OCI-M2 (cell line): Measurements from ENCODE around the gene EEF1A1.
A peak's percentile ranks its signal among the peaks of the same experiment; 100 is the strongest.
"Not testable (repeated sequence)": the region's sequence is repeated elsewhere in the genome, so short reads cannot be mapped to it uniquely, and the experiment has no call there.

Source experiments
- DNase-seq: peaks from one replicate; lab custom pipeline; 2025; ENCODE audit not compliant: unreplicated experiment; lab: John Stamatoyannopoulos, UW

EEF1A1 gene

DNA sequence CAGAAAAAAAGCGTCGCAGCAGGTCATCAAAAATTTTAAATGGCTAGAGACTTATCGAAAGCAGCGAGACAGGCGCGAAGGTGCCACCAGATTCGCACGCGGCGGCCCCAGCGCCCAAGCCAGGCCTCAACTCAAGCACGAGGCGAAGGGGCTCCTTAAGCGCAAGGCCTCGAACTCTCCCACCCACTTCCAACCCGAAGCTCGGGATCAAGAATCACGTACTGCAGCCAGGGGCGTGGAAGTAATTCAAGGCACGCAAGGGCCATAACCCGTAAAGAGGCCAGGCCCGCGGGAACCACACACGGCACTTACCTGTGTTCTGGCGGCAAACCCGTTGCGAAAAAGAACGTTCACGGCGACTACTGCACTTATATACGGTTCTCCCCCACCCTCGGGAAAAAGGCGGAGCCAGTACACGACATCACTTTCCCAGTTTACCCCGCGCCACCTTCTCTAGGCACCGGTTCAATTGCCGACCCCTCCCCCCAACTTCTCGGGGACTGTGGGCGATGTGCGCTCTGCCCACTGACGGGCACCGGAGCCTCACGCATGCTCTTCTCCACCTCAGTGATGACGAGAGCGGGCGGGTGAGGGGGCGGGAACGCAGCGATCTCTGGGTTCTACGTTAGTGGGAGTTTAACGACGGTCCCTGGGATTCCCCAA, at the start of gene EEF1A1:
EEF1A1 (minus strand) TSS at position 345 of the 663 bp plus-strand sequence. CDS start 1,006 bp downstream, outside the sequence.
- DNase-seq = peak; percentile 97

DNA sequence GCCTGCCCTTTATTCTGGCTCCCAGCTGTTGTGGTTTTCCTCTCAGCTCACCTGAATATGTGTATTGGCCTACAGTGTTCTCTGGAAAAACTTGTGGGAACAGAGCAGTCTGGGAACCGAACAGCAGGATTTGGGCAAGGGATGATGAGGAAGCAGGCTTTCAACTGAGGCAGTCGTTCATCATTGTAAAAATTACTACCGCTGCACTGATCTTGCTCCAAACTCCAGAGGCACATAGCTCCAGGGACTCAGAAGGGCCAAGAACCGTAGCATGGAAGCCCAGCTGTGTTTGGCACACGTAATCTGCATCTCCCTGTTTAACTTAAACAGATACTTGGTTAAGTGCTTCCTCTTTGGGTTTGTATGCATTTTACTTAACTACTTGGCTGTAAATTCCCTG, 48.3 kb upstream of the EEF1A1 start:
- no peak for DNase-seq

DNA sequence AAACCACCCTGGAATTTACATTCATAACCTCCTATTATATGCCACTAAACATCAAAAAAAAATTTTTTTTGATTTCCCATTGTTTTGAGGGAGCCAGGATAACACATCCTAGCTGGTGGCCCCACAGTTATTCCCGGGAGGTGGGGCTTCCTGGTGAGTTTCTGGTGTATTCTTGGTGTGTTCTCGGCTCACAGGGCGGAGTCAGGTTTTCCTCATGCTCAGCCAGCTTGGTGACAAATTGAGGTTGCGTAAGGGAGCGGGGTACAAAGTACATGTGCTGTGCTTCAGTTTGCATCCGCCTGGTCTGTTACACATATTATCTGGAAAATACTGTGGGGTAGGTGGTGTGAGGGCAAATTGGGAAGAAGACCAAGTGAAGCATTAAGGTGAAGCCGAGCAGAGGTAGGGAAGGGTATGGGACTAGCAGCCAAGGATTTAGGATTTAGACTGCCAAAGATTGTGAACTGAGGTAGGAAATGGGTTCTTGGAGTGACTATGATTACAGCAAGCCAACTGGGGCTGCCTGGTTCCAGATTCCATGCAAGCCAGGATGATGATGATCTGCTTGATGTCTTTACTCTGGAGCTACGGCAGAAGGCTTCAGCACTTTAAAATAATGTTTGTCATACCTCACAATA, 46.2 kb upstream of the EEF1A1 start:
- DNase-seq = no peak

DNA sequence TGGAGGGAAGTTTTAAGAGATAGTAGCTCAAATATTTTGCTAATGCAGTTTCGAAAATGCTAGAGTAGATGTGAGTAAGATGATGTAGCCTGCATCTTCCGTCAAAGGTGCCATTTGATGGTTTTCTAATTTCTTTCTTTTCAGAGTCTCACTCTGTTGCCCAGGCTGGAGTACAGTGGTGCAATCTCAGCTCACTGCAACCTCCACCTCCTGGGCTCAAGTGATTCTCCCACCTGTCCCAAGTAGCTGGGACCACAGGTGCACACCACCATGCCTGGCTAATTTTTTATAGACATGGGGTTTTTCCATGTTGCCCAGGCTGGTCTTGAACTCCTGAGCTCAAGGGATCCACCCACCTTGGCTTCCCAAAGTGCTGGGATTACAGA, 45.6 kb upstream of the EEF1A1 start:
- not testable (repeated sequence) for DNase-seq

DNA sequence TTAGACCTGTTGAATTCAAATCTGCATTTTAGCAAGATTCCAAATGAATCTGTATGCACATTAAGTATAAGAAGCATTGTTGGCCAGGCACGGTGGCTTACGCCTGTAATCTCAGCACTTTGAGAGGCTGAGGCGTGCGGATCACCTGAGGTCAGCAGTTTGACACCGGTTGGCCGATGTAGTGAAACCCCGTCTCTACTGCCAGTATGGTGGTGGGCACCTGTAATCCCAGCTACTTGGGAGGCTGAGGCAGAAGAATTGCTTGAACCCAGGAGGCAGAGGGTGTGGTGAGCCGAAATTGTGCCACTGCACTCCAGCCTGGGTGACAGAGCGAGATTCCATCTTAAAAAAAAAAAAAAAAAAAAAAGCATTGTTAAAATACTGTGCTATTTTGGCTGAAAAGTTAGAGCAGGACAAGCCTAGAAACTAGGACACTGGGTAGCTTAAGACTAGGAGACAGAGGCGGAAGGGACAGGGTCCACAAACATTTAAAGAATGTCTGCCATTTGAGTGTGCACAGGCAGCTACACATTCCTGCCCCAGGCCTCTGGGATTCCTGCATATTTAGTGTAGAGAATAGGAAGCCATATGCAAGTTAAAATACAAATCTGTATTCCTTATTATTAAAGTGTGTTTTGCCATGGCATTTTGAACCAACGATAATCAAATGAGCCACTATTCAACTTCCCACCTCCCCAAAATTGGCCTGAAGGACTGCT, 45.1 kb upstream of the EEF1A1 start:
- no peak for DNase-seq

DNA sequence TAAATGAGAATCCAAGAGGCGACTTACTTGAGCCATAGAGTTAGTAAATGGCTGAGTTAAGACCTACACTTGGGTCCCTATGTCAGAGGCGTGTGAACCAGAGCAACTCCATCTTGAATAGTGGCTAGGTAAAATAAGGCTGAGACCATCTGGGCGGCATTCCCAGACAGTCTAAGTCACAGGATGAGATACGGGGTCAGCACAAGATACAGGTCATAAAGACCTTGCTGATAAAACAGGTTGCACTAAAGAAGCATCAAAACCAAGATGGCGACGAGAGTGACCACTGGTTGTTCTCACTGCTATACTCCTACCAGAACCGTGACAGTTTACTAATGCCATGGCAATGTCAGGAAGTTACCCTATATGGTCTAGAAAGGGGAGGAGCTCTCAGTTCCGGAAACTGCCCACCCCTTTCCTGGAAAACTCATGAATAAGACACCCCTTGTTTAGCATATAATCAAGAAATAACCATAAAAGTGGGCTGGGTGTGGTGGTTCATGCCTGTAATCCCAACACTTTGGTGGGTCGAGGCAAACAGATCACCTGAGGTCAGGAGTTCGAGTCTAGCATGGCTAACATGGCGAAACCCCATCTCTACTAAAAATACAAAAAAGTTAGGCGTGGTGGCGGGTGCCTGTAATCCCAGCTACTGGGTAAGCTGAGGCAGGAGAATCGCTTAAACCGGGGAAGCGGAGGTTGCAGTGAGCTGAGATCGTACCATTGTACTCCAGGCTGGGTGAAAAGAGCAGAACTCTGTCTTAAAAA, 43.9 kb upstream of the EEF1A1 start:
- DNase-seq = no peak

DNA sequence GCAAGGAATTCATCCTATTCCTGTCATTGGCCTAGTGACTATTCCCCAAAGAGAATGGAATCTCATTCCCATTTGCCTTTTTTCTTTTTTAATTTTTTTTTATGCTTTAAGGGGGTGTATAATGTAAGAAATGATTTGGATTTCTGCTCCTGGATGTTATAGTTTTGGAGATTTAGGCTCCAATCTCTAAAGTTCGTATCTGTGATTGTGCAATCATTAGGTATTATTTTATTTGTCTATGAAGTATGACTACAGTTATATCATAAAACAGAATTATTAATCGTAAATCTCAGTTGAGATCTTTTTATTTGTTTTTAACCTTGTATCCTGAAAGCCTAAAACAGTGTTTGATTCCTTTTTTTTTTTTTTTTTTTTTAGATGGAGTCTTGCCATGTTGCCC, 41.7 kb upstream of the EEF1A1 start:
- DNase-seq = no peak

DNA sequence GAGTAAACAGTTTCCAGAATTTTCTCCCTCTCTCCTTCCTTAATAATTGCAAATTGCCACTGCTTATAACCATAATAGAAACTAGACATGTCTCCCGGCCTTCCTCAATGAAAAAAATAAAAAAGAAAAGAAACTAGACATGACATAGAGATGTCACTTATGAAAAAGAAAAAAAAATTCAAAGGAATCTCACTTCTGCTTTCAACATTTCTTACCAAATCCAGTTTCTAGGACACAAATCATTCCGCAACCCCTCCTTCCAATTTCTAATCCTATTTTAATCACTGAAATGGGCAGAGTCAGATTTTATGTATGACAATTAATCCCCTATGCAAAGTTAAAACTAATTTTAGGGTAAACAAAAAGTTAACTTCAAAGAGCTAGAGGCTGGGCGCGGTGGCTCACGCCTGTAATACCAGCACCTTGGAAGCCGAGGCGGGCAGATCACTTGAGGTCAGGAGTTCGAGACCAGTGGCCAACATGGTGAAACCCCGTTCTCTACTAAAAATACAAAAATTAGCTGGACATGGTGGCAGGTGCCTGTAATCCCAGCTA, 40.1 kb upstream of the EEF1A1 start:
- DNase-seq = no peak

DNA sequence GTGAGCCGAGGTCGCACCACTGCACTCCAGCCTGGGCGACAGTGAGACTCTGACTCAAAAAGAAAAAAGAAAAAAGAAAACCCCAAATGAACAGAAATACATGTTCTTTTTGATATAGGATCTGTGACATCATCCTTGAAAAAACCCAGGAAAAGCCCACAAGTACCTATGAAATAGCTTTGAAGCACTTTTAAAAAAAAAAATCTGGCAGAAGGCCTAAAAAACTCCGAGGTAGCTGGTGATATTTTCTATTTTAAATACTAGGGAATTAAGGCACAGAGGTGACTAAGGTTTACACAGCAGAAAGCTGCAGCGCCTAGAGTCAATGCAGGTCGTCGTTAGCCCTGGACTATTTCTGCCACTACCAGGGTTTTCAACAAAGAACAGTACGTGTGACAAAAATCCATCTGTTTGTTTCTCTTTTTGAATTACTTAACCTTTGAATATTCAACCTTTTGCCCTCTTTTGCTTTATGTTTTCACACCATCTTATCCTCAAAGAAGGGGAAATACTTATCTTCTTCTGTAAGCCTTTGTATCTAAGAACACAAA, 39.4 kb upstream of the EEF1A1 start:
- no peak for DNase-seq

DNA sequence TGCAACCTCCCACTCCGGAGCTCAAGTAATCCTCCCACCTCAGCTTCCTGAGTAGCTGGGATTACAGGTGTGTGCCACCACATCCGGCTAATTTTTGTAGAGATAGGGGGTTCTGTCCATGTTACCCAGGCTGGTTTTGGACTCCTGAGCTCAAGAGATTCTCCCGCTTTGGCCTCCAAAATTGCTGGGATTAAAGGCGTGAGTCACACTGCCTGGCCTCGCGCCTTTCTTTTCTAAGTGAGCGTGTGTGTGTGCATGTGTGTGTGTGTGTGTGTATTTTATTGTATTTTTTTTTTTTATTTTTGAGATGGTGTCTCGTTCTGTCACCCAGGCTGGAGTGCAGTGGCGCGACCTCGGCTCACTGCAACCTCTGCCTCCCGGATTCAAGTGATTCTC, 38.6 kb upstream of the EEF1A1 start:
- not testable (repeated sequence) for DNase-seq

DNA sequence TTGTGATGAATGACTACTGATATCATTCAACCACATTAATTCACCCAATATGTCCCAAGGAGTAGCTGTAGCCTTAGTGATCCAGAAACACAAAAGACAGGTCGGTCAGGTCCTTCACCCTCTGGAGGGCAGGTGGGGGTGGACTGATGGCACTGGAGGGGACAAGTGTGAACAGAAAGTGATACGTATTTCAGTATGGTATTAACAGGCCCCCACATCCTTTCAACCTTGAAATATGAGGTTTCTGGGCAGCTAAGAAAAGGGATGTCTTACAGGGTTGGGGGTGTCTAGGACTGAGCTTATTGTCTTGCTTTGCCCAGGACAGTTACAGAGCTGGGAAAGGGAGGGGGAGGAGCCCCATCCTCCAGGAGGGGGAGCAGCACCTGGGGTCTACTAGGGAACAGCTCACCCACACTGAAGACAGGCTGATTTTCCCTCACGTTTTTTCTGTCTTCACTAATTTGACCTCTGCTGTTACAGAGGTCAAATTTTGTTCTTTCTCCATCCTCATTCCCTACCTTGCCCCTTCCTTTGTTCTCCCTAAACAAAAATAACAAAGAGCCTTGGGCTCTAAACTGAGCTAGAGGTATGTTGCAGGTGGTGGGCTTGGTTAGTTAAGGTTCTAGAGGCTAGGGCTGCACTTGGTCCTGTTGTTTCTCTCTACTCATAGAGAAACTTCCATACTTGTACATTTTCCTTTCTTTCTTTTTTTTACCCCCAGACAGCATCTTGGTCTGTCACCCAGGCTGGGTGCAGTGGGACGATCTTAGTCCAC, 38.0 kb upstream of the EEF1A1 start:
- no peak for DNase-seq

DNA sequence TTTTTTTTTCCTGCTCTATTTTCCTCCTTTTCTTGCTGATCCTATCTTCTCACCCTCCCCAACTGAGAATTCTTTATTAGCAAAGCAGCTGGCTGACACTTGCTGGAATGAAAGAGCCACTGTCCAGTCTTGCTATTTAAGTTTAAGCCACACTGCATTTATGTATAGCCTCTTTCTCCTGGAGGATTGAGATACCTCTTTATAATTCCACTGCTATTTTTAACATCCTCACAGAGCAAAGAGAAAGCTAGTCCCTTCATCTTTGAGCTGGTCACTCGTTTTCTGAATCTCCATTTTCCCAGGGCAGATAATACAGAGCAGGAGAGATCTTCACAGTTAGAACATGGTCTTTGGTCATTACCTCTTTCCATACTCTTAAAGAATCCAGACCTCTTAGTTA, 36.0 kb upstream of the EEF1A1 start:
- no peak for DNase-seq

DNA sequence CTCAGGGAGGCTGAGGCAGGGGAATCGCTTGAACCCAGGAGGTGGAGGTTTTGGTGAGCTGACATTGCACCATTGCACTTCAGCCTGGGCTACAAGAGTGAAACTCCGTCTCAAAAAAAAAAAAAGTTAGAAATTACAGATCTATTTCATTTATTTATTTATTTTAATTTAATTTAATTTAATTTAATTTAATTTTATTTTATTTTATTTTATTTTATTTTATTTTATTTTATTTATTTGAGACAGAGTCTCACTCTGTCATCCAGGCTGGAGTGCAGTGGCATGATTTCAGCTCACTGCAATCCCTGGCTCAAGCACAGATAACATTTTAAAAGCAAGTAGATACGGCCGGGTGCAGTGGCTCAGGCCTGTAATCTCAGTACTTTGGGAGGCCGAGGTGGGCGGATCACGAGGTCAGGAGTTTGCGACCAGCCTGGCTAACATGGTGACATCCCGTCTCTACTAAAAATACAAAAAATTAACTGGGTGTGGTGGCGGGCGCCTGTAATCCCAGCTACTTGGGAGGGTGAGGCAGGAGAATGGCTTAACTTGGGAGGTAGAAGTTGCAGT, 34.6 kb upstream of the EEF1A1 start:
- DNase-seq = not testable (repeated sequence)

DNA sequence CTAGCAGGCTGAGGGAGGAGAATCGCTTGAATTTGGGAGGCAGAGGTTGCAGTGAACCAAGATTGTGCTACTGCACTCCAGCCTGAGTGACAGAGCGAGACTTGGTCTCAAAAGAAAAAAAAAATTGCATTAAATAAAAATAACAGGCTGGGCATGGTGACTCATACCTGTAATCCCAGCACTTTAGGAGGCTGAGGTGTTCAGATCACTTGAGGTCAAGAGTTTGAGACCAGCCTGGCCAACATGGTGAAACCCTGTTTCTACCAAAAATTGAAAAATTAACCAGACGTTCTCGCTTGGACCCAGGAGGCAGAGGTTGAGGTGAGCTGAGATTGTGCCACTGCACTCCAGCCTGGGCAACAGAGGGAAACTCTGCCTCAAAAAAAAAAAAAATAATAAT, 30.3 kb upstream of the EEF1A1 start:
- DNase-seq = not testable (repeated sequence)

DNA sequence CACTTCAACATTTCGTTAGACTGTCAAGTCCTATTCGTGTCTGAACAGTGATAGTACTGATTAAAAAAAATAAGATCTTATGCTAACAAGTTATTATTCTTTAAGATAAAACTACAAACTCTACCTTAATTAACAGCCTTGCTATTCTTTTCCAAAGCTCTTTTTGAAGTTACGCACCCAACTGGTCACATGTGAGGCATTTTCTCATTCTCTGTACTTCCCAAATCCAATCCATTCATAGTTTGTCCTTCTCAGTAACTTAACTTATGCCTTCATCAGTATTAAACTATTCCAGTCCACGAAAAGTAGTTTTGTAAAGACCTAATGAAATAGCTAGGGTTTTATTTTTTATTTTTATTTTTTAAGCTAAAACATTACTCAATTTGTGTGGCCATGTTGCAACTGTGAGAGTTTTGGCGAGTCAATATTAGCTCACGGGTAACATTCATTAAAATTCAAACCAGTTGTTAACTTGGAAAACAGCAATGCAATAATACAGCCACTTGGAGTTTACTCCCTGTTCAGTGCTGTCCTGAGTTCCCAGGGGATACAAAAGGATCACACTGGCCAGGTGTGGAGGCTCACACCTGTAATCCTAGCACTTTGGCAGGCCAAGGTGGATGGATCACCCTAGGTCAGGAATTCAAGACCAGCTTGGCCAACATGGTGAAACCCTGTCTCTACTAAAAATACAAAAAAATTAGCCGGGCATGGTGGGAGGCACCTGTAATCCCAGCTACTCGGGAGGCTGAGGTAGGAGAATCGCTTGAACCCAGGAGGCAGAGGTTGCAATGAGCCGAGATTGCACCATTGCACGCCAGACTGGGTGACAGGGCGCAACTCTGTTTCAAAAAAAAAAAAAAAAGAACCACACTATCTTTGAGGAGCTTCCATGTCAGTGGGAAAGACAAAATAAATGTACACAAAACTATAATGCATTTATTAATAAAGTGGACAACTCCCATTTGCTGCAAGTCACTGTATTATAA, 27.9 kb upstream of the EEF1A1 start:
- no peak for DNase-seq

DNA sequence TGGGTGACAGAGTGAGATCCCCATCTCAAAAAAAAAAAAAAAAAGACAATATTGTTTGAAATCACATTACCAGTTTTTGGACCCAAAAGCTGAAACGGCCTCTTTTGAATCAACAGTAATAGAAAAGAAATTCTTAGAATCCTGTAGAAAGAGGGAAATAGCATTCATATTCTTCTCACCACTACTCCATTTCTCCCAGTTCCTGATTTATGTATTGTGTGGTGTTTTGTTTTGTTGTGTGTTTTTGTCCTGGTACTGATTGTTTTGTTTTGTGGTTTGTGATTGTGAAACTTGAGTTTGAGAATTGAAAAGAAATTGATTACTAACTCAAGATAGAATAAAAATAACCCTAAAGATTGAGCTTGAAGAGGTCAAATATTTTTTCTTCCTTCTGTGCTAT, 26.2 kb upstream of the EEF1A1 start:
- DNase-seq = no peak

DNA sequence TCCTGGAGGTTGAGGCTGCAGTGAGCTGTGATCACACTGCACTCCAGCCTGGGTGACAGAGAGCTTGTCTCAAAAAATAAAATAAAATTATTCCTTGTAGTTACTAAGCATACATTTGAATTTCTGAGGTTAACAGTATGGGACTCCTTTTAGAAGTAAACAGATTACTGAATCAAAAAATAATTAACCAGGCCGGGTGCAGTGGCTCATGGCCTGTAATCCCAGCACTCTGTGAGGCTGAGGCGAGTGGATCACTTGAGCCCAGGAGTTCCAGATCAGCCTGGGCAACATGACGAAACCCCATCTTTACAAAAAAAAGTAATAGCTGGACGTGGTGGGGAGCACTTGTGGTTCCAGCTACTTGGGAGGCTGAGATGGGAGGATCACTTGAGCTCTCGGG, 22.1 kb upstream of the EEF1A1 start:
- no peak for DNase-seq

DNA sequence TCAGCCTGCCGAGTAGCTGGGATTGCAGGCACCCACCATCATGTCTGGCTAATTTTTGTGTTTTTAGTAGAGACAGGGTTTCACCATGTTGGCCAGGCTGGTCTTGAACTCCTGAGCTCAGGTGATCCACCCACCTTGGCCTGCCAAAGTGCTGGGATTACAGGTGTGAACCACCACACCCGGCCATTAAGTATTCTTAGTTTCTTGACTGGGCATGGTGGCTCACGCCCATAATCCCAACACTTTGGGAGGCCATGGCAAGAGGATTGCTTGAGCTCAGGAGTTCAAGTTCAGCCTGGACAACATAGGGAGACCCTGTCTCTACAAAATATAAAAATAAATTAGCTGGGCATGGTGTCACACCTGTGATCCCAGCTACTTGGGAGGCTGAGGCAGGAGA, 21.6 kb upstream of the EEF1A1 start:
- DNase-seq = not testable (repeated sequence)
